Muscle of arm (tissue), 12 donors: ENCODE data around the gene DIAPH1. TPM values are rescaled to one million over a fixed set of nuclear protein-coding genes. Genes with fewer than 3 reads are reported as not detected.

Experiments used
- DNase-seq: peaks from one replicate; pipeline ENCODE4 v3.0.0-alpha.2; 2013
- polyA plus RNA-seq, 12 donors: library from polyadenylated mRNA; unstranded; fragments of 120-200 nt; gene quantifications; one replicate each; pipeline ENCODE4 v1.2.1, GENCODE V29; 2013; ENCODE audit not compliant: insufficient read length in 12 of 12

The DIAPH1 gene
- polyA plus RNA-seq, 12 donors: 19.9 to 47.9 (median 22.4) TPM; not detected in 1

DNA sequence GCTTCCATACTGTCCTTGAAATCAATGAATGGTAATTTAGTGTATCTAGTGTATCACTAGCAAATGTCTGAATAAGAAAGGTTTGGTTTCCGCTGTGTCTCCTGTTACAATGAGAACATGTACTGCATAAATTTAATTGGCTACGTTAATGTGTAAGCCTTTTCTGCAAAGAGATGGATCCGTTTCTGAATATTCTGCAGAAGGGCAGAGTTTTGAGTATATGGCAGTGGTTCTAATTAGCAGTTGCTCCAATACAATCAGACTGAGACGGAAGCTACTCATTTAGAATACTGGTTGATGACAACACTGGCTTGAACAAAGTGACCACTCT is 134.5 kb downstream of the DIAPH1 start:
- DNase-seq: no peak

GRCh38 chr5:141483902-141484301 is 134.9 kb downstream of the DIAPH1 start:
- DNase-seq: no peak

GRCh38 chr5:141479776-141480175 is 139.0 kb downstream of the DIAPH1 start:
- no peak for DNase-seq

GRCh38 chr5:141478321-141478945 is 140.4 kb downstream of the DIAPH1 start:
- DNase-seq: no peak

GRCh38 chr5:141477815-141478214 is 141.0 kb downstream of the DIAPH1 start:
- no peak for DNase-seq

- no peak for DNase-seq
Measured at GRCh38 chr5:141477044-141477575, 141.7 kb downstream of the DIAPH1 start.

DNA sequence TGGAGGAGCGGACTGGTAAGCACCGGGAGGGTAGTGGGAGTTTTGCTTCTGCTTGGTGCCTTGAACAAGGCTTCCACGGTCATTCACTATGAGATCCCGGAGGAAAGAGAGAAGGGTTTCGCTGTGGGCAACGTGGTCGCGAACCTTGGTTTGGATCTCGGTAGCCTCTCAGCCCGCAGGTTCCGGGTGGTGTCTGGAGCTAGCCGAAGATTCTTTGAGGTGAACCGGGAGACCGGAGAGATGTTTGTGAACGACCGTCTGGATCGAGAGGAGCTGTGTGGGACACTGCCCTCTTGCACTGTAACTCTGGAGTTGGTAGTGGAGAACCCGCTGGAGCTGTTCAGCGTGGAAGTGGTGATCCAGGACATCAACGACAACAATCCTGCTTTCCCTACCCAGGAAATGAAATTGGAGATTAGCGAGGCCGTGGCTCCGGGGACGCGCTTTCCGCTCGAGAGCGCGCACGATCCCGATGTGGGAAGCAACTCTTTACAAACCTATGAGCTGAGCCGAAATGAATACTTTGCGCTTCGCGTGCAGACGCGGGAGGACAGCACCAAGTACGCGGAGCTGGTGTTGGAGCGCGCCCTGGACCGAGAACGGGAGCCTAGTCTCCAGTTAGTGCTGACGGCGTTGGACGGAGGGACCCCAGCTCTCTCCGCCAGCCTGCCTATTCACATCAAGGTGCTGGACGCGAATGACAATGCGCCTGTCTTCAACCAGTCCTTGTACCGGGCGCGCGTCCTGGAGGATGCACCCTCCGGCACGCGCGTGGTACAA is 142.5 kb downstream of the DIAPH1 start:
- DNase-seq: peak; percentile 91

- peak; percentile 94 for DNase-seq
Measured at GRCh38 chr5:141475625-141476131, 143.1 kb downstream of the DIAPH1 start, which contains the start of gene PCDHGC3. TSS of gene PCDHGC3 (plus strand) at chr5:141475966. CDS start at chr5:141476117, 151 bp downstream.

- no peak for DNase-seq
Measured at GRCh38 chr5:141465351-141465750, 153.4 kb downstream of the DIAPH1 start.

Other genes with a start within 250 kb of the DIAPH1 start
- gene PCDHGB3, start 248.8 kb downstream of the DIAPH1 start, polyA plus RNA-seq: 1 to 10 TPM in 8 of 12 donors, under 1 TPM in 2, not detected in 2; 0.94 to 2.0 (median 1.3) TPM
- gene PCDHGA6, start 245.1 kb downstream of the DIAPH1 start, polyA plus RNA-seq: 1 to 10 TPM in 10 of 12 donors, not detected in 2; 2.5 to 5.4 (median 3.5) TPM
- 1 to 10 TPM in 10 of 12 donors, not detected in 2; 1.1 to 2.0 (median 1.6) TPM for gene PCDHGA7, start 236.3 kb downstream of the DIAPH1 start, polyA plus RNA-seq
- 1 to 10 TPM in 11 of 12 donors, not detected in 1; 1.9 to 3.5 (median 2.3) TPM for gene PCDHGB4, start 231.3 kb downstream of the DIAPH1 start, polyA plus RNA-seq
- gene PCDHGA8, start 226.4 kb downstream of the DIAPH1 start, polyA plus RNA-seq: 1 to 10 TPM in 1 of 12 donors, under 1 TPM in 9, not detected in 2; 0.34 to 1.1 (median 0.66) TPM
- 1 to 10 TPM in 11 of 12 donors, not detected in 1; 2.7 to 7.7 (median 4.0) TPM for gene PCDHGB5, start 221.1 kb downstream of the DIAPH1 start, polyA plus RNA-seq
- gene PCDHGA9, start 216.2 kb downstream of the DIAPH1 start, polyA plus RNA-seq: 1 to 10 TPM in 11 of 12 donors, not detected in 1; 2.8 to 5.2 (median 4.2) TPM
- gene PCDHGB6, start 211.0 kb downstream of the DIAPH1 start, polyA plus RNA-seq: 1 to 10 TPM in 11 of 12 donors, not detected in 1; 2.8 to 7.7 (median 4.3) TPM
- gene PCDHGA10, start 206.0 kb downstream of the DIAPH1 start, polyA plus RNA-seq: 1 to 10 TPM in 11 of 12 donors, not detected in 1; 1.3 to 3.4 (median 1.8) TPM
- gene PCDHGB7, start 201.3 kb downstream of the DIAPH1 start, polyA plus RNA-seq: 10 to 100 TPM in 3 of 12 donors, 1 to 10 TPM in 8, not detected in 1; 6.5 to 14.7 (median 8.6) TPM
- gene PCDHGA11, start 197.9 kb downstream of the DIAPH1 start, polyA plus RNA-seq: 1 to 10 TPM in 10 of 12 donors, not detected in 2; 2.6 to 5.1 (median 3.4) TPM
- 1 to 10 TPM in 10 of 12 donors, not detected in 2; 1.2 to 4.6 (median 2.1) TPM for gene PCDHGA12, start 188.5 kb downstream of the DIAPH1 start, polyA plus RNA-seq
- gene PCDHGC3, start 143.0 kb downstream of the DIAPH1 start, polyA plus RNA-seq: 100 to 1,000 TPM in 7 of 12 donors, 10 to 100 TPM in 4, not detected in 1; 86.1 to 193 (median 119) TPM
- 1 to 10 TPM in 9 of 12 donors, under 1 TPM in 1, not detected in 2; 0.93 to 2.7 (median 1.7) TPM for gene PCDHGC4, start 134.0 kb downstream of the DIAPH1 start, polyA plus RNA-seq
- gene PCDHGC5, start 129.9 kb downstream of the DIAPH1 start, polyA plus RNA-seq: 1 to 10 TPM in 2 of 12 donors, under 1 TPM in 8, not detected in 2; 0.19 to 1.3 (median 0.71) TPM
- 10 to 100 TPM in 11 of 12 donors, not detected in 1; 36.9 to 87.4 (median 51.4) TPM for gene HDAC3, start 17.8 kb upstream of the DIAPH1 start, polyA plus RNA-seq
- gene RELL2, start 18.0 kb upstream of the DIAPH1 start, polyA plus RNA-seq: under 1 TPM in 10 of 12 donors, not detected in 2; 0.10 to 0.84 (median 0.29) TPM
- 10 to 100 TPM in 3 of 12 donors, 1 to 10 TPM in 8, not detected in 1; 4.3 to 32.7 (median 7.8) TPM for gene FCHSD1, start 32.4 kb upstream of the DIAPH1 start, polyA plus RNA-seq
- gene ARAP3, start 63.2 kb upstream of the DIAPH1 start, polyA plus RNA-seq: 10 to 100 TPM in 11 of 12 donors, not detected in 1; 10.8 to 22.0 (median 13.4) TPM